ENCODE results near the gene UBR7. TPM values are rescaled to one million over a fixed set of nuclear protein-coding genes. Genes with fewer than 3 reads are reported as not detected.

UBR7 gene
- total and polyA plus RNA-seq, 9 donors, result 12.1 to 33.3 (median 20.5) TPM

DNA sequence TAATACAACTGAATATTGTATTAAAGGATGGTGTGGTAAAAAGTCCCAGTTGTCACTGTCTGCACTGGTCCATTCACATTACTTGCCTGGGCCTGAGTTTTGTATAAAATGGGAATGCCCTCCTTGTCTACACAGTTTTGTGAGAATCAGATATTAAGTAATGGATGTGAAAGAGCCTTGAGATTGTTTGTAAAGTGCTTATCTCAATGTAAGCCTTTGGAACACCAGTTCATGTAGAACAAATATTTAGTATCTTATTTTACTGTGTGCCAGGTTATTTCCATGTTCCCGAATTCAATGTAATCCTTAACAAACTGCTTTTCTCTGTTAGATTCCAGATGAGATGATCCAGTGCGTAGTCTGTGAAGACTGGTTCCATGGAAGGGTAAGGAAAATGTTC is 7.5 kb downstream of the UBR7 start:
- no peaks in the 10 kb centered on the region for H3K27me3 ChIP-seq
- H3K9me3 ChIP-seq, result no peaks in the 10 kb centered on the region
- TF ChIP-seq POLR2A (IDR thresholded peaks at IDR 0.05) (no peak), EP300 (IDR thresholded peaks at IDR 0.05) (no peak), CTCF (IDR thresholded peaks at IDR 0.05) (no peak)
- no peak overlapping the region for H3K4me3 ChIP-seq
- DNase-seq, result no peak
- H3K36me3 ChIP-seq, result no peaks in the 10 kb centered on the region
- intact Hi-C loops (cut with DNase I), result no loop called here
- H3K27ac ChIP-seq, result no peak overlapping the region
- H3K4me1 ChIP-seq (ENCODE audit: insufficient read depth), result no peaks in the 10 kb centered on the region
- 73 to 91% (median 90%) methylated on average over 2 of the region's 2 CpGs for WGBS, 3 donors

GRCh38 chr14:93219103-93219726 is 12.2 kb downstream of the UBR7 start:
- no peak overlapping the region for H3K4me3 ChIP-seq
- 51 to 60% (median 55%) methylated on average over 3 of the region's 3 CpGs for WGBS, 3 donors
- no peak for DNase-seq
- no peaks in the 10 kb centered on the region for H3K9me3 ChIP-seq
- TF ChIP-seq EP300 (IDR thresholded peaks at IDR 0.05) (no peak), CTCF (IDR thresholded peaks at IDR 0.05) (no peak), POLR2A (IDR thresholded peaks at IDR 0.05) (no peak)
- no peaks in the 10 kb centered on the region for H3K27me3 ChIP-seq
- H3K36me3 ChIP-seq, result no peaks in the 10 kb centered on the region
- no peak overlapping the region for H3K27ac ChIP-seq
- H3K4me1 ChIP-seq (ENCODE audit: insufficient read depth), result no peaks in the 10 kb centered on the region
- intact Hi-C loops (cut with DNase I), result no loop called here

DNA sequence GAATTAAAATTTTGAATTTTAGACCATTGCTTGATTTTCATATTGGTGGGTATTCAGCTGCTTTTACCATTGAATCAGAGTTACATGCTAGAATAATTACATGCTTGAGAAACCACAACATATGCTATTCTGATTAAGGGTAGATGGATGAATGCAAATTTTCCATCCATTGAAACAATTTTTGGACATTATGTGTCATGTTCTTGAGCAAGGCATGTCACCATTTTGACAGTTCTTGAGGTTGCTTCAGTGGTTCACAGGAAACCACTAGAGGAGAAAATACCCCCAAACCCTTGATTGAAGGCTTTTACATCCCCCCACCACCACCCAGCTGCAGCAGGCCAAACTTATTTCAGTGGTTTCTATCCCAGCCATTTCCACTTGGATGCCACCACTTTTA is 13.5 kb downstream of the UBR7 start:
- intact Hi-C loops (cut with DNase I), result no loop called here
- DNase-seq, result no peak
- Histone ChIP-seq H3K36me3 (no peaks in the 10 kb centered on the region), H3K27ac (no peak overlapping the region), H3K9me3 (no peaks in the 10 kb centered on the region), H3K27me3 (no peaks in the 10 kb centered on the region), H3K4me3 (no peak overlapping the region), H3K4me1 (ENCODE audit: insufficient read depth) (no peaks in the 10 kb centered on the region)
- TF ChIP-seq POLR2A (IDR thresholded peaks at IDR 0.05), result no peak

GRCh38 chr14:93223565-93223964 is 16.5 kb downstream of the UBR7 start:
- no peak for TF ChIP-seq EP300 (IDR thresholded peaks at IDR 0.05)
- TF ChIP-seq POLR2A (IDR thresholded peaks at IDR 0.05), result no peak
- TF ChIP-seq CTCF (IDR thresholded peaks at IDR 0.05), result no peak
- Histone ChIP-seq H3K9me3 (no peaks in the 10 kb centered on the region), H3K36me3 (no peaks in the 10 kb centered on the region), H3K27me3 (no peaks in the 10 kb centered on the region), H3K27ac (no peak overlapping the region), H3K4me1 (ENCODE audit: insufficient read depth) (no peaks in the 10 kb centered on the region), H3K4me3 (no peak overlapping the region)
- DNase-seq, result no peak
- WGBS, 3 donors, result 94 to 98% (median 97%) methylated on average over 25 to 27 of the region's 27 CpGs
- intact Hi-C loops (cut with DNase I), result no loop called here

GRCh38 chr14:93228550-93228949 is 21.5 kb downstream of the UBR7 start:
- Histone ChIP-seq H3K4me1 (ENCODE audit: insufficient read depth) (peaks cover 4% of the 10 kb centered on the region), H3K36me3 (no peaks in the 10 kb centered on the region), H3K9me3 (no peaks in the 10 kb centered on the region), H3K27ac (no peak overlapping the region), H3K27me3 (no peaks in the 10 kb centered on the region), H3K4me3 (no peak overlapping the region)
- no peak for DNase-seq
- intact Hi-C loops (cut with DNase I), result no loop called here
- no peak for TF ChIP-seq EP300 (IDR thresholded peaks at IDR 0.05)
- TF ChIP-seq CTCF (IDR thresholded peaks at IDR 0.05), result no peak
- no peak for TF ChIP-seq POLR2A (IDR thresholded peaks at IDR 0.05)
- 89 to 99% (median 96%) methylated on average over 8 of the region's 8 CpGs for WGBS, 3 donors

Data from ovary (tissue), 9 donors.